ENCODE measurements around the gene DOCK7. TPM values are rescaled to one million over a fixed set of nuclear protein-coding genes. Genes with fewer than 3 reads are reported as not detected.

DOCK7 gene
- total RNA-seq, 1 donor from 2014 or later = 10.2 TPM

DNA sequence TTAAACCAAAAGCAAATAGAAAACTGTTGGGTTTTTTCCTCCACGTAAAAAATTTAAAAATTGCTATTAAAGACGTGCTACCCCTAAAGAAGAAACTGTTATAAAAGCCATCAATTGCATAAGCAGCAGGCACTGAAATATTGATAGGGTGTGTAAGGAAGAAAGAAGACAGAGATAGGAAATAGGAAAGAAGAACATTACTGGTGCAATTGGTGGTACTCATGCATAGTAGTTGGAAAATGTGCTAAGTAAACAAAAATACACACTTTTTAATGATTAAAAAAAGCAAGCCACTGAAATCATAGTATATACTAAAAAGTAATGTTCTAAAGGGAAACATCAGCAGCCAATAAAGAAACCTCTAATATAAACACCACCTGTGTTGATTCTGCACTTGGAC, 143.6 kb downstream of the DOCK7 start:
- peaks cover 25% of the 10 kb centered on the region for H3K36me3 ChIP-seq
- intact Hi-C loops (cut with micrococcal nuclease) = no loop called here

DNA sequence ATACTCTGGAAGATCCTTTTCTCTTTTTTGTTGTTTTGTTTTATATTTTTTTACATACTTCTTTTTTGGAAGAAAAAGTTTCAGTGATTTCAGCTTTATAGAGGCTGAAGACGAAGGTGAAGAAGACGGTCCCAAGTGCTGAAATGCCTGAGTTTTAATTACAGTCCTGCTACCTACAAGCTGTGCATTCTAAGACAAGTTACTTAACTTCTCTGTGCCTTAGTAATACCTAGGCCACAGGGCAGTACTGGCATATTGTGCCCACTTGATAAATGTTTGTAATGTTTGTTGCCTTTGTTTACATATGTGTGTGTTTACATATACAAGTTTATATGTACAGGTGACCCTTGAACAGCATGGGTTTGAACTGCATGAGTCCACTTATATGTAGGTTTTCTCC, 147.1 kb downstream of the DOCK7 start:
- DNase-seq = no peak
- H3K27ac ChIP-seq (replicated peaks) = no peak overlapping the region
- TF ChIP-seq, protein P1, sequence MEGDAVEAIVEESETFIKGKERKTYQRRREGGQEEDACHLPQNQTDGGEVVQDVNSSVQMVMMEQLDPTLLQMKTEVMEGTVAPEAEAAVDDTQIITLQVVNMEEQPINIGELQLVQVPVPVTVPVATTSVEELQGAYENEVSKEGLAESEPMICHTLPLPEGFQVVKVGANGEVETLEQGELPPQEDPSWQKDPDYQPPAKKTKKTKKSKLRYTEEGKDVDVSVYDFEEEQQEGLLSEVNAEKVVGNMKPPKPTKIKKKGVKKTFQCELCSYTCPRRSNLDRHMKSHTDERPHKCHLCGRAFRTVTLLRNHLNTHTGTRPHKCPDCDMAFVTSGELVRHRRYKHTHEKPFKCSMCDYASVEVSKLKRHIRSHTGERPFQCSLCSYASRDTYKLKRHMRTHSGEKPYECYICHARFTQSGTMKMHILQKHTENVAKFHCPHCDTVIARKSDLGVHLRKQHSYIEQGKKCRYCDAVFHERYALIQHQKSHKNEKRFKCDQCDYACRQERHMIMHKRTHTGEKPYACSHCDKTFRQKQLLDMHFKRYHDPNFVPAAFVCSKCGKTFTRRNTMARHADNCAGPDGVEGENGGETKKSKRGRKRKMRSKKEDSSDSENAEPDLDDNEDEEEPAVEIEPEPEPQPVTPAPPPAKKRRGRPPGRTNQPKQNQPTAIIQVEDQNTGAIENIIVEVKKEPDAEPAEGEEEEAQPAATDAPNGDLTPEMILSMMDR (IDR thresholded peaks at IDR 0.05; ENCODE audit: borderline replicate concordance) = no peak
- H3K36me3 ChIP-seq = peaks cover 54% of the 10 kb centered on the region
- no peaks in the 10 kb centered on the region for H3K9me3 ChIP-seq (replicated peaks)
- intact Hi-C loops (cut with micrococcal nuclease) = no loop called here
- H3K4me3 ChIP-seq = no peak overlapping the region
- no peaks in the 10 kb centered on the region for H3K27me3 ChIP-seq (ENCODE audit: low read depth)
- no peaks in the 10 kb centered on the region for H3K4me1 ChIP-seq

More for the DNA sequence above, 143.6 kb downstream of the DOCK7 start:
- Histone ChIP-seq H3K4me3 (no peak overlapping the region), H3K27me3 (ENCODE audit: low read depth) (no peaks in the 10 kb centered on the region), H3K27ac (replicated peaks) (no peak overlapping the region), H3K9me3 (replicated peaks) (no peaks in the 10 kb centered on the region), H3K4me1 (no peaks in the 10 kb centered on the region)
- no peak for DNase-seq
- TF ChIP-seq, protein P1 (IDR thresholded peaks at IDR 0.05; ENCODE audit: borderline replicate concordance) = no peak

DNA sequence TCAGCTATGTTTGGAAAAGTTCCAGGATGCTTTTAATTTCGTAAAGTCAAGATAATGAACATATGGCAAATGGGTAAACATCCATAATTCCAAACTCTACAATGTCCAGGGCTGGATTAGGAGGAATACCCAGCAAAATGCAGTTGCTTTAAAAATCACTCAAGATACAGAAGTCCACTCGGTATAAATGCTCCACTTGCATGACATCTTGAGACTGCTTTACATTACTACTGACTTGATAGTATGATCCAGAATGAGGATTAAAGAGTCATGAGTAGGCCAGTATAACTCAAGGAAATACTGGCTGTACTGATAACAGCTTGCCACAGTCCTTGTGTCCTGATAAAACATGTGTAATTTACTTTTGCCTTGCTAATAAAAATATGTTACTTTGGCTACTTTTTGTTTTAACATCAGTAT, 149.1 kb downstream of the DOCK7 start:
- H3K36me3 ChIP-seq = peaks cover 63% of the 10 kb centered on the region
- no peaks in the 10 kb centered on the region for H3K9me3 ChIP-seq (replicated peaks)
- DNase-seq = no peak
- no peaks in the 10 kb centered on the region for H3K27me3 ChIP-seq (ENCODE audit: low read depth)
- intact Hi-C loops (cut with micrococcal nuclease) = no loop called here
- H3K4me3 ChIP-seq = no peak overlapping the region
- no peak overlapping the region for H3K27ac ChIP-seq (replicated peaks)
- no peaks in the 10 kb centered on the region for H3K4me1 ChIP-seq
- TF ChIP-seq, protein P1 (IDR thresholded peaks at IDR 0.05; ENCODE audit: borderline replicate concordance) = no peak

DNA sequence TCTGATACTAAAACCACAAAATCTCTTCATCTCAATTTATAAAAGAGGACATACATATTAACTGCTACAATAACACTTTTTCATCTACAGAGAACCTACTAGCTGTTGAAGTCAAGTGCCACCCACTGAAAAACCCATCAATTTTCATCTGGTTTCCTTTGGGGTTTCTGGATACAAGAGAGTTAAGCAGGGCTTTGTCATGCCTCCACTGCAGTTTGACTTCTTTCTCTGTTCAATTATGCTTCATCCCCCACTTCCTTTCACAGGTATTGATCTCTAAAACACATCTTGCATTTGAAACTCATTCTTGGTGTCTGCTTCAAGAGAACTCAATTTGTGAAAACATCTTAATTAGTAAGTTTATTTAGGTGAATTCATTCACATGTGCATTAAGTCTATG, 151.3 kb downstream of the DOCK7 start:
- peaks cover 56% of the 10 kb centered on the region for H3K36me3 ChIP-seq
- intact Hi-C loops (cut with micrococcal nuclease) = no loop called here
- no peak overlapping the region for H3K27ac ChIP-seq (replicated peaks)
- no peaks in the 10 kb centered on the region for H3K4me1 ChIP-seq
- H3K4me3 ChIP-seq = no peak overlapping the region
- no peaks in the 10 kb centered on the region for H3K9me3 ChIP-seq (replicated peaks)
- TF ChIP-seq, protein P1 (IDR thresholded peaks at IDR 0.05; ENCODE audit: borderline replicate concordance) = no peak
- H3K27me3 ChIP-seq (ENCODE audit: low read depth) = no peaks in the 10 kb centered on the region
- no peak for DNase-seq

DNA sequence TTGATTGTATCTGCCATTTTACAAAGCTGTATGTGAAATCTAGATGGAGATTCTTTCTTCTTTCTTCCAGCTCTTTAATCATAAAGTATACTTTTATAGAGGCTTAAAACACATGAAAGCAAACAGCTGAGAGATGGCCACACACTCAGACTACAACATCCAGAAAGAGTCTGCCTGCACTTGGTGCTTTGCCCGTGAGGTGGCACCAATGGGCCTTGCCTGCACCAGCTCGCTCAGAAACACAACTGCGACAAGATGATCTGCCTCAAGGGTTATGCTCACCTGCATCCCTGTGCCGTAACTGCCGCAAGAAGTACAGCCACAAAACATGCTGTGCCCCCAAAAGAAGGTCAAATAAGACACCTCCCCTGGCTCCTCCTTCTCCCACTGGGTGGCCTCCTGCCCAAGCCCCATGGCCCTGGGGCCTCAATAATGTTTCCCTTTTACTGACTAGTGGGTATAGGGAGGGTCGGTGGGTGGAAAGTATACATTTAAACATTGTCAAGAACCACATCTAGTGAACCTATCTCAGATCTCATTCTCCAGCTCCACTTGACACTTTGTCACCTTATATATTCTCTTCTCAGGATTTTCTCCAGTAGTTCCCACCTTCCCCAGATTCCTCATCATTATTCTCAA, 157.6 kb downstream of the DOCK7 start:
- Histone ChIP-seq H3K27ac (replicated peaks) (no peak overlapping the region), H3K4me3 (no peak overlapping the region), H3K27me3 (ENCODE audit: low read depth) (no peaks in the 10 kb centered on the region), H3K9me3 (replicated peaks) (no peaks in the 10 kb centered on the region), H3K36me3 (peaks cover 21% of the 10 kb centered on the region), H3K4me1 (no peaks in the 10 kb centered on the region)
- peak; percentile 18 for DNase-seq
- TF ChIP-seq, protein P1 (IDR thresholded peaks at IDR 0.05; ENCODE audit: borderline replicate concordance) = peak; percentile 70
- intact Hi-C loops (cut with micrococcal nuclease) = no loop called here

Data from left ventricle myocardium inferior (tissue), 1 donor.